Islet precursor cell (in vitro differentiated cells): Measurements from ENCODE around the gene HS6ST1.

Source experiments
- DNase-seq: peaks from one replicate; pipeline ENCODE4 v3.0.0-alpha.2; 2018

HS6ST1 gene

GRCh38 chr2:128293870-128294455, 24.7 kb downstream of the HS6ST1 start:
- no peak for DNase-seq

GRCh38 chr2:128293426-128293755, 25.3 kb downstream of the HS6ST1 start:
- DNase-seq, result no peak

- no peak for DNase-seq
These were observed 25.9 kb downstream of the HS6ST1 start for GRCh38 chr2:128292599-128293425.

GRCh38 chr2:128291844-128292598, 26.6 kb downstream of the HS6ST1 start:
- no peak for DNase-seq

- DNase-seq, result peak; percentile 80
These were observed 27.4 kb downstream of the HS6ST1 start for GRCh38 chr2:128291161-128291843.

GRCh38 chr2:128290356-128290755, 28.3 kb downstream of the HS6ST1 start:
- DNase-seq, result no peak

GRCh38 chr2:128289439-128289838, 29.2 kb downstream of the HS6ST1 start:
- no peak for DNase-seq

GRCh38 chr2:128288781-128289180, 29.9 kb downstream of the HS6ST1 start:
- no peak for DNase-seq

GRCh38 chr2:128287780-128288735, 30.6 kb downstream of the HS6ST1 start:
- no peak for DNase-seq

- no peak for DNase-seq
These were observed 31.5 kb downstream of the HS6ST1 start for GRCh38 chr2:128286905-128287779.

GRCh38 chr2:128286011-128286721, 32.5 kb downstream of the HS6ST1 start:
- DNase-seq, result peak; percentile 70

- no peak for DNase-seq
These were observed 33.2 kb downstream of the HS6ST1 start for GRCh38 chr2:128285329-128285931.

- DNase-seq, result no peak
These were observed 33.8 kb downstream of the HS6ST1 start for GRCh38 chr2:128284841-128285240.

- DNase-seq, result no peak
These were observed 34.6 kb downstream of the HS6ST1 start for GRCh38 chr2:128284037-128284441.

GRCh38 chr2:128282976-128283810, 35.5 kb downstream of the HS6ST1 start:
- no peak for DNase-seq

- DNase-seq, result no peak
These were observed 36.3 kb downstream of the HS6ST1 start for GRCh38 chr2:128282246-128282975.

- no peak for DNase-seq
These were observed 36.8 kb downstream of the HS6ST1 start for GRCh38 chr2:128281852-128282245.

- peak; percentile 52 for DNase-seq
These were observed 37.8 kb downstream of the HS6ST1 start for GRCh38 chr2:128280901-128281321.
